ENCODE results near the gene PCCA. TPM values are rescaled to one million over a fixed set of nuclear protein-coding genes. Genes with fewer than 3 reads are reported as not detected.

The PCCA gene
- total RNA-seq, 1 experiment from 2014 or later = 39.9 TPM

DNA sequence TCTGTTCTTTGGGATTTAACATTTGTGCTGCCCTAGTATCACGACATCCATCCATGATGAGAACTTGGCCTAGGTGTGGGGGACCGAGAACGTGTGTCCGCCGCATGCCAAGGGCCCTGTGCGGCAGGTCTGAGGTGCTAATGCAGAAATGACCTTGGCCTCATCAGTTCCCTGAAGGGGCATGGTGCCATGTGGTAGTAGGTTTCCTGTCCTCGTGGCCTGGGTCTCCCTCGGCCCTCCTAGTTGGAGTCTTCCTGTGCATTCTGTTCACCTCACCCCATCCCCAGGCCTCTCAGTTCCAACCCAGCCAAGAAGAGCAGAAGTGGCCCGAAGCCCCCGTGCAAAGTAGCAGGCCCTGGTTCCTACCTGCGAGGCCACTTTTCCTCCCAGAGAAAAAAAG lies 439.9 kb downstream of the PCCA start:
- Mint-ChIP-seq H3K27me3 (ENCODE audit: insufficient read depth, unreplicated experiment) (no peaks in the 10 kb centered on the region), H3K36me3 (ENCODE audit: insufficient read depth, unreplicated experiment) (peaks cover 20% of the 10 kb centered on the region), H3K4me3 (ENCODE audit: unreplicated experiment) (no peak overlapping the region), H3K4me1 (ENCODE audit: low read depth, unreplicated experiment) (peaks cover 8% of the 10 kb centered on the region), H3K9me3 (ENCODE audit: unreplicated experiment) (no peaks in the 10 kb centered on the region), H3K27ac (ENCODE audit: unreplicated experiment) (no peak overlapping the region)
- H3K9me3 ChIP-seq = no peaks in the 10 kb centered on the region
- BruUV-seq (replicated peaks) = no TSS peak
- DNase-seq = no peak
- intact Hi-C loops (cut with micrococcal nuclease; ENCODE audit: unreplicated experiment) = no loop called here
- no peaks in the 10 kb centered on the region for H3K36me3 ChIP-seq (ENCODE audit: control insufficient read depth, insufficient read depth, low read length)
- H3K4me1 ChIP-seq = peaks cover 8% of the 10 kb centered on the region
- ChIA-PET CTCF (no interaction called here), POLR2A (no interaction called here)
- H3K27me3 ChIP-seq (replicated peaks; ENCODE audit: control insufficient read depth, insufficient read depth, low read length) = no peaks in the 10 kb centered on the region
- TF ChIP-seq, protein P1, sequence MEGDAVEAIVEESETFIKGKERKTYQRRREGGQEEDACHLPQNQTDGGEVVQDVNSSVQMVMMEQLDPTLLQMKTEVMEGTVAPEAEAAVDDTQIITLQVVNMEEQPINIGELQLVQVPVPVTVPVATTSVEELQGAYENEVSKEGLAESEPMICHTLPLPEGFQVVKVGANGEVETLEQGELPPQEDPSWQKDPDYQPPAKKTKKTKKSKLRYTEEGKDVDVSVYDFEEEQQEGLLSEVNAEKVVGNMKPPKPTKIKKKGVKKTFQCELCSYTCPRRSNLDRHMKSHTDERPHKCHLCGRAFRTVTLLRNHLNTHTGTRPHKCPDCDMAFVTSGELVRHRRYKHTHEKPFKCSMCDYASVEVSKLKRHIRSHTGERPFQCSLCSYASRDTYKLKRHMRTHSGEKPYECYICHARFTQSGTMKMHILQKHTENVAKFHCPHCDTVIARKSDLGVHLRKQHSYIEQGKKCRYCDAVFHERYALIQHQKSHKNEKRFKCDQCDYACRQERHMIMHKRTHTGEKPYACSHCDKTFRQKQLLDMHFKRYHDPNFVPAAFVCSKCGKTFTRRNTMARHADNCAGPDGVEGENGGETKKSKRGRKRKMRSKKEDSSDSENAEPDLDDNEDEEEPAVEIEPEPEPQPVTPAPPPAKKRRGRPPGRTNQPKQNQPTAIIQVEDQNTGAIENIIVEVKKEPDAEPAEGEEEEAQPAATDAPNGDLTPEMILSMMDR (IDR thresholded peaks at IDR 0.05; ENCODE audit: insufficient read depth in 1 of 2, low read depth in 1 of 2, low read length in 1 of 2, severe bottlenecking in 1 of 2, unreplicated experiment in 1 of 2) = no peak
- no peak overlapping the region for H3K4me3 ChIP-seq (ENCODE audit: low read depth, low read length)

DNA sequence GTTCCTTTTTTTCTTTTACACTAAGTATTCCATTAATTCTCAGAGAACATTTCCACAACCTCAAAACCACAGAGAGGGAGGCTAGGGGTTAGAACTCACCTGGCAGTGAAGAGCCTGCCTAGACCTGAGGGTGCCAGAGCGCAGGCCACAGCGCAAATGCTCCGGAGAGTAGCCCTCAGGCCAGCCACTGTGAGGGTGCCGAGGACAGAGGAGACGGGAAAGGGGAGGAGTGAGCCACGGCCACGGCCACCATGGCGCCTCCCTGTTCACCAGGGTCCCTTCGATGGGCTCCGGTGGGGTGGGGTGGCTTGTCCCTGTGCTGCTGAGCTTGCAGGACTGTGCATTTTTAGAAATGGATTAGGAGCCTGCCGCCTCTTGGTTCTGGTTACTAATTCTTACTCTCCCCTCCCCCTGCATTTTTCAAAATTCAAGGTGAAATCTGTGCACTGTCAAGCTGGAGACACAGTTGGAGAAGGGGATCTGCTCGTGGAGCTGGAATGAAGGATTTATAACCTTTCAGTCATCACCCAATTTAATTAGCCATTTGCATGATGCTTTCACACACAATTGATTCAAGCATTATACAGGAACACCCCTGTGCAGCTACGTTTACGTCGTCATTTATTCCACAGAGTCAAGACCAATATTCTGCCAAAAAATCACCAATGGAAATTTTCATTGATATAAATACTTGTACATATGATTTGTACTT lies 440.9 kb downstream of the PCCA start:
- intact Hi-C loops (cut with micrococcal nuclease; ENCODE audit: unreplicated experiment) = no loop called here
- H3K27me3 Mint-ChIP-seq (ENCODE audit: insufficient read depth, unreplicated experiment) = no peaks in the 10 kb centered on the region
- no peak overlapping the region for H3K27ac Mint-ChIP-seq (ENCODE audit: unreplicated experiment)
- H3K27me3 ChIP-seq (replicated peaks; ENCODE audit: control insufficient read depth, insufficient read depth, low read length) = no peaks in the 10 kb centered on the region
- no peaks in the 10 kb centered on the region for H3K36me3 ChIP-seq (ENCODE audit: control insufficient read depth, insufficient read depth, low read length)
- BruUV-seq (replicated peaks) = no TSS peak
- H3K36me3 Mint-ChIP-seq (ENCODE audit: insufficient read depth, unreplicated experiment) = peaks cover 28% of the 10 kb centered on the region
- peaks cover 4% of the 10 kb centered on the region for H3K4me1 Mint-ChIP-seq (ENCODE audit: low read depth, unreplicated experiment)
- TF ChIP-seq, protein P1 (IDR thresholded peaks at IDR 0.05; ENCODE audit: insufficient read depth in 1 of 2, low read depth in 1 of 2, low read length in 1 of 2, severe bottlenecking in 1 of 2, unreplicated experiment in 1 of 2) = no peak
- CTCF ChIA-PET = no interaction called here
- no peak overlapping the region for H3K4me3 Mint-ChIP-seq (ENCODE audit: unreplicated experiment)
- no peaks in the 10 kb centered on the region for H3K9me3 Mint-ChIP-seq (ENCODE audit: unreplicated experiment)
- DNase-seq = no peak
- no peak overlapping the region for H3K4me3 ChIP-seq (ENCODE audit: low read depth, low read length)
- peaks cover 8% of the 10 kb centered on the region for H3K4me1 ChIP-seq
- POLR2A ChIA-PET = no interaction called here
- no peaks in the 10 kb centered on the region for H3K9me3 ChIP-seq

DNA sequence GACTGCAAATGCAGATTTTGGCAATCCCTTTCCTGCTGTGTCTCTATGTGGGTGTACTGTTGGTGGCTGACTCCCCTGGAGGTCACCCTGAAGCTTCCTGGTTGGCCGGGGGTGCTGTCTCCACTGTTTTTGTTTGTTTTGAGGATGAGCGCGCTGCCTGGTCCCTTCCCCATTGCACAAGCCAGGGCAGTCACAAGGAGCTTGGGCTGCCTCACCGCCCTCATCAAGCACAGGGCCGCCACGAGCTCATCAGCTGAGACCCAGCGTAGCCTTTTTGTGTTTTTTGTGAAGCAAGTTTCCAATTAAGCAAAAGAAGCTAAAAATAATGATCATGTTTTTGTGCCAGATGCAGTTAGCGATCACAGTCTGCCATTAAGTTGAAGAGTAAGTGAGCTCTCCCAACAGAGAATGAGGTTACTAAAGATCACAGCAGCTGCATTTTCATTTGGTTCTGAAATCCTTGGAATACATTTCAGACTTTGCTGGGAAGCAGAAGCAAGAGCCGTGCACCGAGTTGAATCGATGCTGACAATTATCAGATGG lies 441.8 kb downstream of the PCCA start:
- no peaks in the 10 kb centered on the region for H3K27me3 ChIP-seq (replicated peaks; ENCODE audit: control insufficient read depth, insufficient read depth, low read length)
- H3K36me3 Mint-ChIP-seq (ENCODE audit: insufficient read depth, unreplicated experiment) = peaks cover 31% of the 10 kb centered on the region
- no peak overlapping the region for H3K4me3 ChIP-seq (ENCODE audit: low read depth, low read length)
- intact Hi-C loops (cut with micrococcal nuclease; ENCODE audit: unreplicated experiment) = no loop called here
- H3K27me3 Mint-ChIP-seq (ENCODE audit: insufficient read depth, unreplicated experiment) = no peaks in the 10 kb centered on the region
- no peaks in the 10 kb centered on the region for H3K9me3 ChIP-seq
- no TSS peak for BruUV-seq (replicated peaks)
- H3K4me1 ChIP-seq = peaks cover under 1% of the 10 kb centered on the region
- ChIA-PET CTCF (interaction anchor here (1.1 kb wide), 1 partner anchor 12 kb away, joined by 3 read pairs; no protein-coding TSS in a partner anchor), POLR2A (no interaction called here)
- no peaks in the 10 kb centered on the region for H3K36me3 ChIP-seq (ENCODE audit: control insufficient read depth, insufficient read depth, low read length)
- no peaks in the 10 kb centered on the region for H3K9me3 Mint-ChIP-seq (ENCODE audit: unreplicated experiment)
- no peak overlapping the region for H3K27ac Mint-ChIP-seq (ENCODE audit: unreplicated experiment)
- H3K4me3 Mint-ChIP-seq (ENCODE audit: unreplicated experiment) = no peak overlapping the region
- TF ChIP-seq, protein P1 (IDR thresholded peaks at IDR 0.05; ENCODE audit: insufficient read depth in 1 of 2, low read depth in 1 of 2, low read length in 1 of 2, severe bottlenecking in 1 of 2, unreplicated experiment in 1 of 2) = no peak
- no peaks in the 10 kb centered on the region for H3K4me1 Mint-ChIP-seq (ENCODE audit: low read depth, unreplicated experiment)
- no peak for DNase-seq
